ENCODE data around the gene TRHDE. TPM values are rescaled to one million over a fixed set of nuclear protein-coding genes. Genes with fewer than 3 reads are reported as not detected.

Gene TRHDE
- total and polyA plus RNA-seq, 4 donors: 0.19 to 7.5 (median 3.5) TPM

DNA sequence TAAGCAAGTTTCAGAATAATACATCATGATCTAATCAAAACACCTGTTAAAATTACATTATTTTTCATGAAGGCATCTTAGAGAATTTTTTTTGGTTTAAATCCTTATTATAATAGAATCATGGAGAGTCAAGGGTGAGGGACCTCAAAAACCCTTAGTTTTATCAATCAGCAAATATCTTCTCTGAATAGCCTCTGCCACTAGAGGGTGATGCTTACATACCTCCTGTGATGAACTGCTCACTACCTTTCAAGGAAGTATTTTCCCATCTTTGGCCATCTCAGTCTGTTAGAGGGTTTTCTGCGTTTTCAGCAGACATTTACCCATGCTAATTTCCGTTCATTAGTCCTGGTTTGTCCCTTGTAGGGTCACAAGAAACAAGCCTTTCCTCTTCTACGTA lies 200.2 kb downstream of the TRHDE start:
- H3K9ac ChIP-seq (ENCODE audit: insufficient read depth in 1 of 2, low read length in 2 of 2): no peak overlapping the region
- no peak overlapping the region for H3K4me3 ChIP-seq
- ATAC-seq (ENCODE audit: insufficient read depth, low FRiP score): no peak
- TF ChIP-seq, protein P1, sequence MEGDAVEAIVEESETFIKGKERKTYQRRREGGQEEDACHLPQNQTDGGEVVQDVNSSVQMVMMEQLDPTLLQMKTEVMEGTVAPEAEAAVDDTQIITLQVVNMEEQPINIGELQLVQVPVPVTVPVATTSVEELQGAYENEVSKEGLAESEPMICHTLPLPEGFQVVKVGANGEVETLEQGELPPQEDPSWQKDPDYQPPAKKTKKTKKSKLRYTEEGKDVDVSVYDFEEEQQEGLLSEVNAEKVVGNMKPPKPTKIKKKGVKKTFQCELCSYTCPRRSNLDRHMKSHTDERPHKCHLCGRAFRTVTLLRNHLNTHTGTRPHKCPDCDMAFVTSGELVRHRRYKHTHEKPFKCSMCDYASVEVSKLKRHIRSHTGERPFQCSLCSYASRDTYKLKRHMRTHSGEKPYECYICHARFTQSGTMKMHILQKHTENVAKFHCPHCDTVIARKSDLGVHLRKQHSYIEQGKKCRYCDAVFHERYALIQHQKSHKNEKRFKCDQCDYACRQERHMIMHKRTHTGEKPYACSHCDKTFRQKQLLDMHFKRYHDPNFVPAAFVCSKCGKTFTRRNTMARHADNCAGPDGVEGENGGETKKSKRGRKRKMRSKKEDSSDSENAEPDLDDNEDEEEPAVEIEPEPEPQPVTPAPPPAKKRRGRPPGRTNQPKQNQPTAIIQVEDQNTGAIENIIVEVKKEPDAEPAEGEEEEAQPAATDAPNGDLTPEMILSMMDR (IDR thresholded peaks at IDR 0.05; ENCODE audit: control extremely low read depth, extremely low read depth): no peak
- H3K4me1 ChIP-seq (ENCODE audit: control insufficient read depth in 5 of 5, insufficient read depth in 5 of 5, low read length in 5 of 5): no peaks in the 10 kb centered on the region
- no peaks in the 10 kb centered on the region for H3K36me3 ChIP-seq (ENCODE audit: control insufficient read depth in 4 of 4, insufficient read depth in 4 of 4, low read length in 4 of 4)
- no peaks in the 10 kb centered on the region for H3K27me3 ChIP-seq (ENCODE audit: control insufficient read depth in 3 of 3, insufficient read depth in 3 of 3, low read length in 2 of 3)
- 73 to 80% methylated on average over 3 of the region's 3 CpGs for WGBS, 2 donors
- H3K27ac ChIP-seq (ENCODE audit: low read depth in 1 of 2, low read length in 1 of 2): no peak overlapping the region
- H3K9me3 ChIP-seq (ENCODE audit: control insufficient read depth in 4 of 4, insufficient read depth in 3 of 4, low read length in 3 of 4): no peaks in the 10 kb centered on the region
- no peak for DNase-seq

DNA sequence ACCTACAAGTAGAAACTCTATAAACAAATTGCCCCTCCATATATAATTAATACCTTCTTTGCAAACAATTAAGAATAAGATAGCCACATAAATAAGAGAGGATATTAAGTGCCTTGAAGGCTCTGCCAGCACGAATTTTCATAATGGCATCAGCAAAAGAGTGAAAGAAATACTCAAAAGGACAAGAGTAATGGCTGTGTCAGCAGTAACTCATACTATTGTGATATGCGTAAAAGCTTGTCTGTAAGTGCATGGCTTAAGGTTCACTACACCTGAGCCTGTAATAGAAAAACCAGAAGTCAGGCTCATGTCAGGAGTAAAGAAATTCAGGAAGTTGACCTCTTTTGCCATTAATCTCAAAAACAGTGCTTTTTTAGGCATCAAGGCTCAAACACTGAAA lies 204.1 kb downstream of the TRHDE start:
- DNase-seq: no peak
- 74 to 85% methylated on average over 2 of the region's 2 CpGs for WGBS, 2 donors
- H3K4me3 ChIP-seq: no peak overlapping the region
- H3K27ac ChIP-seq (ENCODE audit: low read depth in 1 of 2, low read length in 1 of 2): no peak overlapping the region
- no peaks in the 10 kb centered on the region for H3K4me1 ChIP-seq (ENCODE audit: control insufficient read depth in 5 of 5, insufficient read depth in 5 of 5, low read length in 5 of 5)
- no peak for ATAC-seq (ENCODE audit: insufficient read depth, low FRiP score)
- no peaks in the 10 kb centered on the region for H3K36me3 ChIP-seq (ENCODE audit: control insufficient read depth in 4 of 4, insufficient read depth in 4 of 4, low read length in 4 of 4)
- TF ChIP-seq, protein P1 (IDR thresholded peaks at IDR 0.05; ENCODE audit: control extremely low read depth, extremely low read depth): no peak
- no peak overlapping the region for H3K9ac ChIP-seq (ENCODE audit: insufficient read depth in 1 of 2, low read length in 2 of 2)
- no peaks in the 10 kb centered on the region for H3K9me3 ChIP-seq (ENCODE audit: control insufficient read depth in 4 of 4, insufficient read depth in 3 of 4, low read length in 3 of 4)
- no peaks in the 10 kb centered on the region for H3K27me3 ChIP-seq (ENCODE audit: control insufficient read depth in 3 of 3, insufficient read depth in 3 of 3, low read length in 2 of 3)

DNA sequence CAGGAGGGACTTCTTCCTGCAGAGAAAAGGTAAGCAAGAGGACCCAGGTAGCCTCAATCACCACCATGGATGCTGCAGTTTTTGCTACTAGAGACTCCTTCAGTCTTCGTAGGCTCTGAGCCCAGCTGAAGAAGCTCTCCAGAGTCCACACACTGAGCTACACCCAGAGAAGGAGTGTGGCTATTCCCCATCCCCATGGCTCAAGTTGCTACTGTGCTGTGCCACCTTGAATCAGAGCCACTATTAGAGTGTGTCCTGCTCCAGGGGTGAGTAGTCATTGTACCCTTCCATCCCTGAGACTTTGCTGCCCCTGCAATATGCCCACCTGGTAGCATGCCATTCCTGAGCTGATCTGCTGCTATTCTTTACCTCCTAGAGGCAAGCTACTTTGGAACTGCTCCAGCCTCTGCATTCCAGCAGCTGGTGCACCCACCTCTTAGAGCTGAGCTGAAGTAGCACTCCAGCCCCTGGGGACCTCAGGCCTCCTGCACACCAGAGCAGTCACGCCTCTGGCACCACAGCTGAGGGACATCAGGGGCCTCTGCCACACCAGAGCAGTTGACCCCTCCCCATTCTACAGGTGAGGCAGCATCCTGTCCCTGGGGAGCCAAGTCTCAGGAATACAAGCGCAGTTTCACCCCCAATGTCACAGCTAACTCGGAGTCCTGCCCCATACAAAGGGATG lies 213.0 kb downstream of the TRHDE start:
- Histone ChIP-seq H3K27ac (ENCODE audit: low read depth in 1 of 2, low read length in 1 of 2) (no peak overlapping the region), H3K4me1 (ENCODE audit: control insufficient read depth in 5 of 5, insufficient read depth in 5 of 5, low read length in 5 of 5) (peaks cover 0 to 3% (median 0%) of the 10 kb centered on the region in 5 donors), H3K36me3 (ENCODE audit: control insufficient read depth in 4 of 4, insufficient read depth in 4 of 4, low read length in 4 of 4) (no peaks in the 10 kb centered on the region), H3K9me3 (ENCODE audit: control insufficient read depth in 4 of 4, insufficient read depth in 3 of 4, low read length in 3 of 4) (peaks cover 0 to 4% (median 1%) of the 10 kb centered on the region in 4 donors), H3K9ac (ENCODE audit: insufficient read depth in 1 of 2, low read length in 2 of 2) (no peak overlapping the region), H3K27me3 (ENCODE audit: control insufficient read depth in 3 of 3, insufficient read depth in 3 of 3, low read length in 2 of 3) (no peaks in the 10 kb centered on the region), H3K4me3 (no peak overlapping the region)
- ATAC-seq (ENCODE audit: insufficient read depth, low FRiP score) (no peak), DNase-seq (peak in 2 of 3 donors; percentile 19 to 35)
- TF ChIP-seq, protein P1 (IDR thresholded peaks at IDR 0.05; ENCODE audit: control extremely low read depth, extremely low read depth): no peak
- WGBS, 2 donors: 74 to 80% methylated on average over 4 of the region's 4 CpGs

DNA sequence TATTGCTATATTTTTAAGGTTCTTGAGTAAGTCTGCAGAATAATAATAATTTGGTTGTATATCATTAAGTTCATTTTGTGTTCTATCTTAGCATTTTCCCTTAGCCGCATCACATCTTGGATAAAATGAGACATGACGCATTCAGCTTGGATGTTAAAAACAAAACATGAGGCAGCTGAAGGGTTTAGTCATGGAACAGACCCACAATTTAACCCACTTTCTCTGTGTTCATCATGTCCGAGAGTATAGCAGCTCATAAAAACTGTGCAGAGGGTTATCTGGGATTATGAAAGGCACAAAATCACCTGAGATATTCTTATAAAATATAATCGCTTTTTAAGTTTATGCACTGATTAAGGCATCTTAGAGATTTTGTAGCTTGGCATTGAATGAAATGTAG lies 219.3 kb downstream of the TRHDE start:
- TF ChIP-seq, protein P1 (IDR thresholded peaks at IDR 0.05; ENCODE audit: control extremely low read depth, extremely low read depth): no peak

More for the DNA sequence above, 219.3 kb downstream of the TRHDE start:
- ATAC-seq (ENCODE audit: insufficient read depth, low FRiP score) (no peak), DNase-seq (peak in 2 of 3 donors; percentile 5 to 26)
- no peak overlapping the region for H3K4me3 ChIP-seq
- no peaks in the 10 kb centered on the region for H3K36me3 ChIP-seq (ENCODE audit: control insufficient read depth in 4 of 4, insufficient read depth in 4 of 4, low read length in 4 of 4)
- no peak overlapping the region for H3K9ac ChIP-seq (ENCODE audit: insufficient read depth in 1 of 2, low read length in 2 of 2)
- WGBS, 2 donors: 88 to 91% methylated on average over 4 of the region's 4 CpGs
- no peaks in the 10 kb centered on the region for H3K4me1 ChIP-seq (ENCODE audit: control insufficient read depth in 5 of 5, insufficient read depth in 5 of 5, low read length in 5 of 5)
- no peak overlapping the region for H3K27ac ChIP-seq (ENCODE audit: low read depth in 1 of 2, low read length in 1 of 2)
- peaks cover 0 to under 1% (median under 1%) of the 10 kb centered on the region in 4 donors for H3K9me3 ChIP-seq (ENCODE audit: control insufficient read depth in 4 of 4, insufficient read depth in 3 of 4, low read length in 3 of 4)
- no peaks in the 10 kb centered on the region for H3K27me3 ChIP-seq (ENCODE audit: control insufficient read depth in 3 of 3, insufficient read depth in 3 of 3, low read length in 2 of 3)
